ENCODE measurements around the gene SEC63.
A peak's percentile ranks its signal among the peaks of the same experiment; 100 is the strongest.
"Not testable (repeated sequence)": the region's sequence is repeated elsewhere in the genome, so short reads cannot be mapped to it uniquely, and the experiment has no call there.

SEC63 gene, protein sequence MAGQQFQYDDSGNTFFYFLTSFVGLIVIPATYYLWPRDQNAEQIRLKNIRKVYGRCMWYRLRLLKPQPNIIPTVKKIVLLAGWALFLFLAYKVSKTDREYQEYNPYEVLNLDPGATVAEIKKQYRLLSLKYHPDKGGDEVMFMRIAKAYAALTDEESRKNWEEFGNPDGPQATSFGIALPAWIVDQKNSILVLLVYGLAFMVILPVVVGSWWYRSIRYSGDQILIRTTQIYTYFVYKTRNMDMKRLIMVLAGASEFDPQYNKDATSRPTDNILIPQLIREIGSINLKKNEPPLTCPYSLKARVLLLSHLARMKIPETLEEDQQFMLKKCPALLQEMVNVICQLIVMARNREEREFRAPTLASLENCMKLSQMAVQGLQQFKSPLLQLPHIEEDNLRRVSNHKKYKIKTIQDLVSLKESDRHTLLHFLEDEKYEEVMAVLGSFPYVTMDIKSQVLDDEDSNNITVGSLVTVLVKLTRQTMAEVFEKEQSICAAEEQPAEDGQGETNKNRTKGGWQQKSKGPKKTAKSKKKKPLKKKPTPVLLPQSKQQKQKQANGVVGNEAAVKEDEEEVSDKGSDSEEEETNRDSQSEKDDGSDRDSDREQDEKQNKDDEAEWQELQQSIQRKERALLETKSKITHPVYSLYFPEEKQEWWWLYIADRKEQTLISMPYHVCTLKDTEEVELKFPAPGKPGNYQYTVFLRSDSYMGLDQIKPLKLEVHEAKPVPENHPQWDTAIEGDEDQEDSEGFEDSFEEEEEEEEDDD

GRCh38 chr6:107957909-107958688 is at the start of gene SEC63:
Gene SEC63, minus strand, starts transcription at chr6:107958208. Its CDS starts 199 bp downstream, at chr6:107958009.
- DNase-seq (ENCODE audit: low read depth), result peak; percentile 95

GRCh38 chr6:108005961-108006360 is 48.0 kb upstream of the SEC63 start:
- DNase-seq (ENCODE audit: low read depth), result no peak

- no peak for DNase-seq (ENCODE audit: low read depth)
Measured at GRCh38 chr6:108004861-108005260, 46.9 kb upstream of the SEC63 start.

DNA sequence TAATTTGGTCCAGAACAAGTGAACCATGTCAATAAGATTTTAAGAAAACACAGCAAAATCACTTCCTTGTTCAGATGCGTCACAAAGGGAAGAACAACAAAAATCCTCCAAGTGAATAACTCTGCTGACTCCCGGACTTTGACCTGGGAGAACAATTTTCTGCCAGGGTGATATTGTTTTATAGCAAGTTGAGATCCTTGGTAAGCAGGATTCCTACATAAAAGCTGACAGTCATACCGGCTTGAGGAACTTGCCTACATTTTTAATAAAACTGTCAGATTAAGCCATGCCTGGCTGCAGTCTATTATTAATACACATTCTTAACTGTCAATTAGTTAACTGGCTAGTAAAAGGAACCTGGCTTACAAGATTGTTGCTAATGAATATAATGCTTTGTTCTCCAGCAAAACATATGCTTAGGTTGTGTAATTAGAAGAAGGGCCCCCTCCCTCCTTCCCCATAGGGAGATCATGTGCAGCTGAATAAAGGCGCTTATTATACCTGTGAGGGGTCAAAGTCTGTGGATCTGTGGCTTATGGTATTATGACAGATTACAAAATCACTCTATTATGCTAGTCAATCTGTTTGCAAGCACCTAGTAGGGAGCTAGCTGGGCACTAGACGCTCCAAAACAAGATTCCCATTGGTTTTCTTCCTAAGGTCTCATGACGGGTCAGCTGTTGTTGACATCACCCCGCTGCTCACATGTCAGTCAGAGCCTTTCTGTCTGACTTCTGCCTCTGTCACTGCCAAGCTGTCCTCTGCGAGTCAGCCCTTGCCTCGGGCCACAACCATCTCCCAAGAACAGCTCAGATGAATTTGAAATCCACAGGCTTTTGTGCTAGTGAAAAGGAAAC is 44.6 kb upstream of the SEC63 start:
- DNase-seq (ENCODE audit: low read depth), result no peak

GRCh38 chr6:108001696-108002231 is 43.8 kb upstream of the SEC63 start:
- no peak for DNase-seq (ENCODE audit: low read depth)

- not testable (repeated sequence) for DNase-seq (ENCODE audit: low read depth)
Measured at GRCh38 chr6:108000259-108000658, 42.3 kb upstream of the SEC63 start.

GRCh38 chr6:107999341-107999740 is 41.3 kb upstream of the SEC63 start:
- DNase-seq (ENCODE audit: low read depth), result no peak

- no peak for DNase-seq (ENCODE audit: low read depth)
Measured at GRCh38 chr6:107991772-107992550, 34.0 kb upstream of the SEC63 start.

DNA sequence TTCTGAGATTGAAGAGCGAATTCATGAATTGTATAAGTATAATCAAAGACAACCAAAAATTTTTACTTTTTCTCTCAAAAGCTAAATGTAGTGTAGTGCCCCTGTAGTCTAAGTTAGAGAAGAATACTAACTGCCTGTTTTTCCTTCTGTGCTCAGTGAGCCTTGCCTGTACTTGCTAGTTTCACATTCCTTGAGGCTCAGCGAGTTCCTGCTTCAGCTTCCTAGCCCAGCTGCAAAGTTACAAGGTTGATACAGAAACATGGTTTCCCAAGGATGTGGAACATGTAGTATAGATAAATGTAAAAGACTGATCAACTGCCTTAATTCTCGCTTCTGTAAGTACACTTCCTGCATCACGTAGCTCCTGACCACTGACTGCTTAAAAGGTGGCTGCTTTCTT is 33.1 kb upstream of the SEC63 start:
- no peak for DNase-seq (ENCODE audit: low read depth)

DNA sequence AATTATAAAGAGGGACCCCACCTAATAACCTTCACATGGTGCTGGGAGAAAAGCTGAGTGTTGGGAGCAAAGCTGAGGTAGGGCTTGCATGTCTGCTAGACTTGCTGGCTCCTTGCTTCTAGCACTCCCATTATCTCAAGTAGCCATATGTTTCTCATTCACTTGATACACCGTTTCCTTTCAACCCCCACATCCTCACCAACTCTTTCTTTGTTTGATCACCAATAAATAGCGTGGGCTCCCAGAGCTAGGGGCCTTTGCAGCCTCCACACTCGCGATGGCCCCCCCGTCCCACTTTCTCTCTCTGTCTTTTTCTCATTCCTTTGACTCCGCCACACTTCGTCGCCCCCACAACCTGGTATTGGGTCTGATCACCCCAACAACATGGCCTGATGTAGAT is 32.6 kb upstream of the SEC63 start:
- DNase-seq (ENCODE audit: low read depth), result not testable (repeated sequence)

DNA sequence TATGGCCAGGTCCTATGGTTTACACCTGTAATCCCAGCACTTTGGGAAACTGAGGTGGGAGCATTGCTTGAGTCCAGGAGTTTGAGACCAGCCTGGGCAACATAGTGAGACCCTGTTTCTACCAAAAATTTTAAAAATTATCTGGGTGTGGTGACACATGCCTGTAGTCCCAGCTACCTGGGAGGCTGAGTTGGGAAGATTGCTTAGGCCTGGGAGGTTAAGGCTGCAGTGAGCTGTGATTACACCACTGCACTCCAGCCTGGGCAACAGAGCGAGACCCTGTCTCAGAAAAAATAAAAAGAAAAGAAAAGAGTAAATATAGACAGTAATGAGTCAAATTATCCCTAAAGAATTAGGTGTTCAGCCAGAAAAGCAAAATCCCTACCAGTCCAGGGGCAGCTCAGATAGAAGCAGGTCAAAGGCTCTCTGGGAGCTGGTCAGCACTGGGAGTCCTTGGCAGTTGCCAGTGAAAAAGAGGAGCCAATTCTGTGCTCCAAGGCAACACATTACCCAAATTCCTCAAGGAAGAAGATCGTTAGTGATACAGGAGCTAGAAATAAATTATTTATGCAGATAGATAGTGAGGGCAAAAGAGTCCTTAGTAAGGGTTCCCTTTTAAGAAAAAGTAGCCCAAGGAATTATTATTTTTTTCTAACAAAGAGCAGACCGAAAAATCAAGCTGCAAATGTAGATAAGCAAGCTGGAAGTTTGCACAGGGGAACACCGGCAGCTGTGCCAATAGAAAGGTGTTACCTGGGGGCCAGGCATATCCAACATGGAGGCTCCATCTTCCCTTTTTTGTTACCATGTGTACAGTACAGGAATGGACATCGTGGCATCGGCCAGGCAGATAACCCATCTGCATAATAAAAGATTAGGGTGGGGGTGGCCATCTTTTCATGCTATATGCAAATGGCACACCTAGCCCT is 31.4 kb upstream of the SEC63 start:
- no peak for DNase-seq (ENCODE audit: low read depth)

- no peak for DNase-seq (ENCODE audit: low read depth)
Measured at GRCh38 chr6:107988570-107988969, 30.6 kb upstream of the SEC63 start.

- DNase-seq (ENCODE audit: low read depth), result no peak
Measured at GRCh38 chr6:107987805-107988204, 29.8 kb upstream of the SEC63 start.

- no peak for DNase-seq (ENCODE audit: low read depth)
Measured at GRCh38 chr6:107985701-107986100, 27.7 kb upstream of the SEC63 start.

DNA sequence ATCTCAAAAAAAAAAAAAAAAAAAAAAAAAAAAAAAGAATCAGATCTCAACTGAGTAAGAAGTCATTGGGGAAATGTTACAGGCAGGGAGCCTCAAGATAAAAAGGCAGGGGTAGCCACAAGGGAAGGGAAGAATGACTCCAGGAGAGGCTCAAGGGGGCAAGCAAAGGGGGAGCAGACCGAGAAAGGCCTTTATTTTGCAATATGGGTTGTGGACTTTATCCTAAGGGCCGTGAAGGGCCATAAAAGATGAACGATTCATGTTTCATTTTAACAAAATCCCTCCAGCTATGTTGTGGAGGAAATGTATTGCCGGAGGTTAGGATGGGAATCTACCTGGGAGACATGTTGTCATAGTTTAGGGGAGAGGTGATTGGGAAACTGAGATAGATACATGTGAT is 25.8 kb upstream of the SEC63 start:
- no peak for DNase-seq (ENCODE audit: low read depth)

- no peak for DNase-seq (ENCODE audit: low read depth)
Measured at GRCh38 chr6:107982486-107982885, 24.5 kb upstream of the SEC63 start.

- DNase-seq (ENCODE audit: low read depth), result no peak
Measured at GRCh38 chr6:107981695-107982094, 23.7 kb upstream of the SEC63 start.

GRCh38 chr6:107977283-107977682 is 19.3 kb upstream of the SEC63 start:
- DNase-seq (ENCODE audit: low read depth), result no peak

GRCh38 chr6:107976155-107976783 is 18.3 kb upstream of the SEC63 start:
- no peak for DNase-seq (ENCODE audit: low read depth)

Measured in activated T-cell treated with anti-CD3 and anti-CD28 coated beads for 1 hour (primary cell).